Smooth muscle cell (in vitro differentiated cells): ENCODE measurements around the gene HTR5A. TPM values are rescaled to one million over a fixed set of nuclear protein-coding genes. Genes with fewer than 3 reads are reported as not detected.

Experiments
- DNase-seq: peaks from one replicate; lab custom pipeline; 2025; ENCODE audit not compliant: unreplicated experiment; lab: John Stamatoyannopoulos, UW
- H2AFZ ChIP-seq: fragments of 200-600 bp; sonication (generic); 2 replicates; pipeline ENCODE4 v1.6.0; 2016; ENCODE audit warnings: antibody characterized with exemption, low read depth, mild to moderate bottlenecking
- H3F3A ChIP-seq: fragments of 200-600 bp; sonication (generic); 2 replicates; pipeline ENCODE4 v1.6.0; 2017; ENCODE audit warnings: antibody characterized with exemption, low read depth
- H3K27ac ChIP-seq: fragments of 200-600 bp; sonication (generic); 2 replicates; pipeline ENCODE4 v1.5.1; 2016; ENCODE audit warnings: low read depth, mild to moderate bottlenecking
- H3K27me3 ChIP-seq: fragments of 200-600 bp; sonication (generic); 2 replicates; pipeline ENCODE4 v1.6.1; 2016; ENCODE audit warnings: low read depth, mild to moderate bottlenecking
- H3K36me3 ChIP-seq: fragments of 200-600 bp; sonication (generic); 2 replicates; pipeline ENCODE4 v1.5.1; 2016; ENCODE audit warnings: low read depth
- H3K4me1 ChIP-seq: fragments of 200-600 bp; sonication (generic); 2 replicates; pipeline ENCODE4 v1.5.1; 2016; ENCODE audit warnings: low read depth
- H3K4me2 ChIP-seq: fragments of 200-600 bp; sonication (generic); 2 replicates; pipeline ENCODE4 v1.6.0; 2016; ENCODE audit warnings: mild to moderate bottlenecking
- H3K4me3 ChIP-seq: fragments of 200-600 bp; sonication (generic); 2 replicates; pipeline ENCODE4 v1.5.1; 2016; ENCODE audit warnings: mild to moderate bottlenecking
- H3K79me2 ChIP-seq: fragments of 200-600 bp; sonication (generic); 2 replicates; pipeline ENCODE4 v1.6.0; 2016; ENCODE audit warnings: low read depth, mild to moderate bottlenecking
- H3K9ac ChIP-seq: fragments of 200-600 bp; sonication (generic); 2 replicates; pipeline ENCODE4 v1.6.0; 2016; ENCODE audit warnings: low read depth
- H3K9me3 ChIP-seq: fragments of 200-600 bp; sonication (generic); replicated peaks from 2 replicates; pipeline ENCODE4 v1.5.1; 2016; ENCODE audit warnings: low read depth
- H4K20me1 ChIP-seq: fragments of 200-600 bp; sonication (generic); 2 replicates; pipeline ENCODE4 v1.6.0; 2016; ENCODE audit warnings: low read depth
- CTCF ChIP-seq: fragments of 200-600 bp; sonication (generic); IDR thresholded peaks from 2 replicates; pipeline ENCODE4 v1.5.1; 2017; ENCODE audit warnings: borderline replicate concordance, mild to moderate bottlenecking, antibody characterized with exemption; ENCODE audit not compliant: insufficient read depth, poor library complexity, severe bottlenecking
- WGBS: methylation state at CpG from one replicate; pipeline ENCODE4 v1.1.7; 2016; ENCODE audit warnings: low lambda C conversion rate; 5-methylcytosine and 5-hydroxymethylcytosine counted together
- polyA plus RNA-seq: library from polyadenylated mRNA; unstranded; fragments of >200 nt; fragmentation: Nextera tagmentation; extraction: Ambion mirVana; gene quantifications from 2 replicates; pipeline ENCODE4 v1.2.1, GENCODE V29; 2016
- total RNA-seq: library from RNA; depleted of rRNA; stranded (reverse); fragments of >200 nt; gene quantifications from 2 replicates; pipeline ENCODE4 v1.2.3, GENCODE V29; 2014

Gene HTR5A
- total and polyA plus RNA-seq, 2 experiments from 2014 or later, result not detected

- no peak for TF ChIP-seq CTCF
- Histone ChIP-seq H3K36me3 (no peaks in the 10 kb centered on the region), H3K79me2 (no peaks in the 10 kb centered on the region), H3K4me2 (no peak overlapping the region), H3K4me1 (no peaks in the 10 kb centered on the region), H4K20me1 (no peaks in the 10 kb centered on the region), H3K27ac (no peak overlapping the region), H2AFZ (no peak overlapping the region), H3K9me3 (no peaks in the 10 kb centered on the region), H3F3A (no peaks in the 10 kb centered on the region), H3K9ac (no peak overlapping the region), H3K4me3 (no peak overlapping the region), H3K27me3 (no peaks in the 10 kb centered on the region)
- 81% methylated on average over 7 of the region's 7 CpGs for WGBS
- no peak for DNase-seq
Observed at GRCh38 chr7:155119801-155120382, 49.8 kb downstream of the HTR5A start.

- H2AFZ ChIP-seq, result no peak overlapping the region
- H3K9me3 ChIP-seq, result no peaks in the 10 kb centered on the region
- no peaks in the 10 kb centered on the region for H3K27me3 ChIP-seq
- H3F3A ChIP-seq, result no peaks in the 10 kb centered on the region
- no peak overlapping the region for H3K4me3 ChIP-seq
- no peak for TF ChIP-seq CTCF
- no peak for DNase-seq
- no peak overlapping the region for H3K4me2 ChIP-seq
- 74% methylated on average over 4 of the region's 4 CpGs for WGBS
- H4K20me1 ChIP-seq, result no peaks in the 10 kb centered on the region
- no peak overlapping the region for H3K9ac ChIP-seq
- H3K4me1 ChIP-seq, result no peaks in the 10 kb centered on the region
- no peaks in the 10 kb centered on the region for H3K36me3 ChIP-seq
- H3K79me2 ChIP-seq, result no peaks in the 10 kb centered on the region
- H3K27ac ChIP-seq, result no peak overlapping the region
Observed at GRCh38 chr7:155120460-155120859, 50.3 kb downstream of the HTR5A start.

GRCh38 chr7:155122831-155123230 is 52.7 kb downstream of the HTR5A start:
- Histone ChIP-seq H3K4me2 (no peak overlapping the region), H4K20me1 (no peaks in the 10 kb centered on the region), H3K9ac (no peak overlapping the region), H3K9me3 (no peaks in the 10 kb centered on the region), H3K36me3 (no peaks in the 10 kb centered on the region), H3K4me1 (no peaks in the 10 kb centered on the region), H3K79me2 (no peaks in the 10 kb centered on the region), H3F3A (no peaks in the 10 kb centered on the region), H3K27me3 (no peaks in the 10 kb centered on the region), H3K27ac (no peak overlapping the region), H2AFZ (no peak overlapping the region), H3K4me3 (no peak overlapping the region)
- DNase-seq, result no peak
- whole genome bisulfite sequencing, result 43% methylated on average over 5 of the region's 5 CpGs
- no peak for TF ChIP-seq CTCF

- Histone ChIP-seq H3K4me2 (no peak overlapping the region), H3K27ac (no peak overlapping the region), H3K4me3 (no peak overlapping the region), H4K20me1 (no peaks in the 10 kb centered on the region), H2AFZ (no peak overlapping the region), H3F3A (no peaks in the 10 kb centered on the region), H3K79me2 (no peaks in the 10 kb centered on the region), H3K9me3 (no peaks in the 10 kb centered on the region), H3K27me3 (no peaks in the 10 kb centered on the region), H3K4me1 (no peaks in the 10 kb centered on the region), H3K36me3 (no peaks in the 10 kb centered on the region), H3K9ac (no peak overlapping the region)
- WGBS, result 76% methylated on average over 1 of the region's 1 CpG
- no peak for TF ChIP-seq CTCF
- DNase-seq, result no peak
Observed at GRCh38 chr7:155123413-155123812, 53.3 kb downstream of the HTR5A start.
